Peyer's patch (tissue), 4 donors: Measurements from ENCODE around the gene LRRK2. TPM values are rescaled to one million over a fixed set of nuclear protein-coding genes. Genes with fewer than 3 reads are reported as not detected.

ENCODE experiments used
- DNase-seq, 3 donors: peaks; one replicate each; pipeline ENCODE4 v3.0.0-alpha.2; 2017 to 2019
- H3K27ac ChIP-seq, 4 donors: fragments of 200-600 bp; sonication (generic); one replicate each; pipeline ENCODE4 v1.5.1; 2016 to 2019
- H3K27me3 ChIP-seq, 2 donors: fragments of 200-600 bp; sonication (generic); one replicate each; pipeline ENCODE4 v1.5.1; 2019
- H3K36me3 ChIP-seq, 3 donors: fragments of 200-600 bp; sonication (generic); one replicate each; pipeline ENCODE4 v1.5.1; 2016 to 2019
- H3K4me1 ChIP-seq, 4 donors: fragments of 200-600 bp; sonication (generic); one replicate each; pipeline ENCODE4 v1.5.1; 2016 to 2019
- H3K4me3 ChIP-seq, 4 donors: fragments of 200-600 bp; sonication (generic); 1 replicate in 3 of 4; 2 replicates in 1 of 4; pipeline ENCODE4 v1.5.1; 2016 to 2019; ENCODE audit warnings: mild to moderate bottlenecking in 1 of 4
- H3K9me3 ChIP-seq, 4 donors: fragments of 200-600 bp; sonication (generic); one replicate each; pipeline ENCODE4 v1.5.1; 2016 to 2019; ENCODE audit warnings: mild to moderate bottlenecking in 1 of 4
- CTCF ChIP-seq, 6 experiments: fragments of 450-650 bp in 4 of 6; fragments of 200-600 bp in 2 of 6; sonication (generic) in 1 of 6; IDR thresholded peaks; one replicate each; pipeline ENCODE4 v1.5.1; 2017 to 2019; ENCODE audit warnings: antibody characterized with exemption in 6 of 6, mild to moderate bottlenecking in 3 of 6, moderate library complexity in 1 of 6
- POLR2A ChIP-seq, 2 donors: fragments of 450-650 bp; IDR thresholded peaks; one replicate each; pipeline ENCODE4 v1.5.1; 2017; ENCODE audit warnings: antibody characterized with exemption in 2 of 2, mild to moderate bottlenecking in 2 of 2, moderate library complexity in 2 of 2
- total RNA-seq, 4 donors: library from RNA; depleted of rRNA; stranded (reverse); fragments of >200 nt; gene quantifications; one replicate each; pipeline ENCODE4 v1.1.0, GENCODE V29; 2016

Gene LRRK2
- total RNA-seq, 4 donors from 2014 or later: 2.6 to 44.6 (median 4.9) TPM

- Histone ChIP-seq H3K27ac (no peak overlapping the region), H3K36me3 (peaks cover 0 to 8% (median 0%) of the 10 kb centered on the region in 3 donors), H3K4me1 (no peaks in the 10 kb centered on the region), H3K4me3 (no peak overlapping the region), H3K27me3 (no peaks in the 10 kb centered on the region), H3K9me3 (no peaks in the 10 kb centered on the region)
- TF ChIP-seq POLR2A (IDR thresholded peaks at IDR 0.05) (no peak), CTCF (IDR thresholded peaks at IDR 0.05) (no peak)
- no peak for DNase-seq
Measured at GRCh38 chr12:40292788-40293429, 68.1 kb downstream of the LRRK2 start.

- no peak for DNase-seq
- no peaks in the 10 kb centered on the region for H3K4me1 ChIP-seq
- H3K27ac ChIP-seq: no peak overlapping the region
- TF ChIP-seq CTCF (IDR thresholded peaks at IDR 0.05) (no peak), POLR2A (IDR thresholded peaks at IDR 0.05) (no peak)
- H3K9me3 ChIP-seq: no peaks in the 10 kb centered on the region
- no peaks in the 10 kb centered on the region for H3K36me3 ChIP-seq
- no peak overlapping the region for H3K4me3 ChIP-seq
- no peaks in the 10 kb centered on the region for H3K27me3 ChIP-seq
Measured at GRCh38 chr12:40298341-40298740, 73.5 kb downstream of the LRRK2 start.

GRCh38 chr12:40300490-40300889 is 75.7 kb downstream of the LRRK2 start:
- H3K27ac ChIP-seq: no peak overlapping the region
- no peak for DNase-seq
- H3K4me3 ChIP-seq: no peak overlapping the region
- no peaks in the 10 kb centered on the region for H3K4me1 ChIP-seq
- no peaks in the 10 kb centered on the region for H3K27me3 ChIP-seq
- no peaks in the 10 kb centered on the region for H3K36me3 ChIP-seq
- no peaks in the 10 kb centered on the region for H3K9me3 ChIP-seq
- TF ChIP-seq CTCF (IDR thresholded peaks at IDR 0.05): no peak
- no peak for TF ChIP-seq POLR2A (IDR thresholded peaks at IDR 0.05)

- DNase-seq: no peak
- H3K4me3 ChIP-seq: no peak overlapping the region
- TF ChIP-seq POLR2A (IDR thresholded peaks at IDR 0.05) (no peak), CTCF (IDR thresholded peaks at IDR 0.05) (no peak)
- no peaks in the 10 kb centered on the region for H3K4me1 ChIP-seq
- H3K36me3 ChIP-seq: no peaks in the 10 kb centered on the region
- no peaks in the 10 kb centered on the region for H3K9me3 ChIP-seq
- no peaks in the 10 kb centered on the region for H3K27me3 ChIP-seq
- H3K27ac ChIP-seq: no peak overlapping the region
Measured at GRCh38 chr12:40309001-40309400, 84.2 kb downstream of the LRRK2 start.

- TF ChIP-seq POLR2A (IDR thresholded peaks at IDR 0.05): no peak
- TF ChIP-seq CTCF (IDR thresholded peaks at IDR 0.05): no peak
- no peak for DNase-seq
Measured at GRCh38 chr12:40310211-40310610, 85.4 kb downstream of the LRRK2 start.

GRCh38 chr12:40312196-40312595 is 87.4 kb downstream of the LRRK2 start:
- no peak for DNase-seq
- TF ChIP-seq CTCF (IDR thresholded peaks at IDR 0.05) (no peak), POLR2A (IDR thresholded peaks at IDR 0.05) (no peak)
- no peaks in the 10 kb centered on the region for H3K9me3 ChIP-seq
- H3K27ac ChIP-seq: no peak overlapping the region
- H3K36me3 ChIP-seq: no peaks in the 10 kb centered on the region
- no peaks in the 10 kb centered on the region for H3K27me3 ChIP-seq
- no peaks in the 10 kb centered on the region for H3K4me1 ChIP-seq
- H3K4me3 ChIP-seq: no peak overlapping the region

More at GRCh38 chr12:40310211-40310610, 85.4 kb downstream of the LRRK2 start:
- no peaks in the 10 kb centered on the region for H3K27me3 ChIP-seq
- no peak overlapping the region for H3K4me3 ChIP-seq
- no peaks in the 10 kb centered on the region for H3K4me1 ChIP-seq
- H3K9me3 ChIP-seq: no peaks in the 10 kb centered on the region
- H3K27ac ChIP-seq: no peak overlapping the region
- no peaks in the 10 kb centered on the region for H3K36me3 ChIP-seq
